GM04503 (cell line): ENCODE results near the gene RHD.
"Not testable (repeated sequence)": the region's sequence is repeated elsewhere in the genome, so short reads cannot be mapped to it uniquely, and the experiment has no call there.

ENCODE experiments used
- DNase-seq: peaks from one replicate; pipeline ENCODE4 v3.0.0-alpha.2; 2012; ENCODE audit warnings: low read depth

RHD gene

DNA sequence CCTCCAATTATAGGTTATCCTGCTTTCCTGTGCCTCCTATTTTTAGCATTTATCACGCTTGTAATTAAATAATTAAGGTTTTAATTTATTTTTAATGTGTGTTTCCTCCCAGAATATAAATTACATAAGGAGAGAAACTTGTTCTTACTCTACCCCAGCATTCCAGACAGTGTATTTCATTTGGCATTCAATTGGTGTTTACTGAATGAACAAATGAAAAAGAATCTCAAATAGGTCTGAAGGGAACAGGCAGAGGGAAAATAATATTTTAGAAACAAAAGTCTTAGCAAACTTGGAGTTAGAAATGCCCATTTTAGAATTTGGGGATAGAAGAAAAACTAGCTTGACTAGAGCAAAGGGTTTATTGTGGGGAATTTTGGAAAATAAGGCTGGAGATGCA, 15.1 kb upstream of the RHD start:
- no peak for DNase-seq

DNA sequence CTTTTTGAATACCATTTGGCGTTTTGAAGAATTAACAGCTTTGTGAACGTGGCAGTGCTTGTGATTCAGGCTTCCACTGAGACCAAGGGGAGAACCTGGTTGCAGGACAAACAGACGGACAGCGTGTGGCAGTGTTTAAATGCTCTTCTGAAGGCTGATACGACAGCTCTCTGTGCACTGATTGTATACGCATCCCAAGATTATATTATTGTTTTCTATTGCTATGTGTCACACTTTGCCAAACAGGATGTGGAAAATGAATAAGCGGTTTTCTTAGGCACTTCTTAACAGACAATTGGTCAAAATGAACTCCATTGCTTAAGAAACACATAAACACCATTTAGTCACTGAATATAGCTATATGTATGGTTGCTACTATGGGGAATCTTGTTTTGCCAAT, 12.5 kb upstream of the RHD start:
- DNase-seq = not testable (repeated sequence)

DNA sequence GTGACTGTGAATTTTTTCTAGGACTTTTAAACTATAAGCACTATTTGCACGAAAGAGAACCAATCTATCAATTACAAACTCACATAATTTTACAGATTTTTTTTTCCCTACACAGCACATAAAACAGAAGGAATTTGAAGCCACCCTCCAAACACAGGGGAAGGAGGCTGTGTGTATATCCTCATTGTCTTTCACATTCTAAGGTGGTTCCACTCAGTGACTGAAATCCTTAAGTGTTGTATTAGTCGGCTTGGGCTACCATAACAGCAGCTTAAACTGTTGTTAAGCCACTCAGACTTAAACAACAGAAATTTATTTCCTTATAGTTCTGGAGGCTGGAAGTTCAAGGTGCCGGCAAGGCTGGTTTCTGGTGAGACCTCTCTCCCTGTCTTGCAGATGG, 12.0 kb upstream of the RHD start:
- not testable (repeated sequence) for DNase-seq

DNA sequence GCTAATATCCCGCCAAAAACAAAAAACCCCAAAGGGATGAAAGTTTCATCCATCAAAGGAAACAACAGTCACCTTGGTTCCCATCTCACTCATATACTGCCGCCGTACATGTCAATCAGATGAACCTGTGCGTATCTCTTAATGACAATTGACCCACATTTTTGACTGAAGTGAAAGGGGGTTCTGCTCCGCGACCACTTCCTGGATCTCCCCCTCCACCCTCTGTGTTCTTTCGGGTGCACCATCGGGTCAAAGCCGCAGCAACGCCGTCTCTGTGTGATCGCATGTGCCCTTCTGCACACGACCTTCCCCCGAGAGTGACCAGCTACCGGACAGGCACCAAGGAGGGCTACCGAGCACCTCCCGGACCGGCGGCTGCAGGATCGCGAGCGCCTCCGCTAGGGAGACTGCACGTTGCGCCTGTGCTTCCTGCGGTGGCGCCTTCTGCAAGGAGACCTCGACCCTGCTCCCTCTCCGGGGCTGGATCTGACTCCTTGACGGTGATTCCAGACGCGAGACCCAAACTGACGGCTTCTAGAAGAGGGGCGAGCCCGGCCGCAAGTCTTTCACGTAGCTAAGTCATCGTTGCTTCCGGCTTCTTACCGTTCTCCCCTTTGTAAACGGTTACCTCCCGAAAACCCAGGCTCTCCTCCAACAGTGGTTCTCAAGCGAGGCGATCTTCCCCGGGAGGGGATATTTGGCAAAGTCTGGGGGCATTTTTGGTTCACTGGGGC, 5.6 kb upstream of the RHD start:
- DNase-seq = not testable (repeated sequence)

DNA sequence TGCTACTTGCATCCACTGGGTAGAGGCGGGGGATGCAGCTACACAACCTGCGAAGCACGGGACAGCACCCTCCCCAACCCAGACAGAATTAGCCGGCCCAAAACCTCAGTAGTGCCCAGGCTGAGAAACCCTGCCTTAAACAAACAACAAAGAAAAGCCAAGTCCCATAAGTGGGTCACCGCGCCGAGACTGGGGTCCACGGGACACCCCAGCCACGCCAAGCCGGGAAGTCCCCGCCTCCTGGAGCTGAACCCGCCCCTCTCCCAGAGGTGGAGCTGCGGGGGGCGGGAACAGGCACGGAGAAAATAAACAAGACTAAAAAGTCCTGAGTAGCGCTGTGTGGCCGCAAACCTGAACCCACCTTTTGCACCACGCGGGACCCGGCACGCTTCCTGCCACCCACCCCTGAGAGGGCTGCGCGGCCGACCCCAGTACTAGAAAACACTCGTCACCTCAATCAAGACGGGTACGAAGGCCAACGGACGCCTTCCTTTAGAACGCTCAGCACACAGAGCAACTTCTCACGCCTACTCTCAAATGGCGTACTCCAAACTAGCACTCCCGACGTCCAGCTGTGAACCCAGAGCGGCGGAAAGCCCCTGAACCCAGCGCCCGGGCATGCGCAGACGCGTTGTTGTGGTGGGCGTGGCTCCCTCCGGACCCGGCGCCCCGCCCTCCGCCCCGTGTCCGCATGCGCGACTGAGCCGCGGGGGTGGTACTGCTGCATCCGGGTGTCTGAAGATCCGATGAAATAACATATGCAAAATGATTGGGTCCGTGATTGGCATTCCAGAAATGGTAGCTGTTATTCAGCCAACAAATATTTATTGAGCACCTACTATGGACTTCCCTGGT, 4.8 kb upstream of the RHD start:
- DNase-seq = not testable (repeated sequence)

- DNase-seq = not testable (repeated sequence)
Measured at GRCh38 chr1:25268143-25268760, 4.1 kb upstream of the RHD start.

DNA sequence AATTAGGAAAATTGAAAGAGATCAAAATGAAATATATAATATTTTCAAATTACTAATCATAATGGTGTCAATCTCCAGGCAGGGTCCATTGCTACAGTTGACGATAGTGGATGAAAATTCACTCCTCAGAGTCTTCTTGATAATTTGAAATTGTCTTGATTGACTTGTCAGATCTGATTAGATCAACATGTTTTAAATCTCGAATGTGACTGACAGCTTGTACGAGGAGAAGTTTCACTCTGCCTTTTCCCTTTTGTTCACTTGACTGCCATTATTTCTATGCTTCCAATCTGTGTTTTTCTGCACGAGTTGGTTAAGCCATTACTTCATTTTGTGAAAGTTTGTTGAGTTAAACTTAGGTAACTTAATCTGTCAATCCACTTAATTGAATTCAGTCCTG, 3.3 kb downstream of the RHD start:
- not testable (repeated sequence) for DNase-seq

DNA sequence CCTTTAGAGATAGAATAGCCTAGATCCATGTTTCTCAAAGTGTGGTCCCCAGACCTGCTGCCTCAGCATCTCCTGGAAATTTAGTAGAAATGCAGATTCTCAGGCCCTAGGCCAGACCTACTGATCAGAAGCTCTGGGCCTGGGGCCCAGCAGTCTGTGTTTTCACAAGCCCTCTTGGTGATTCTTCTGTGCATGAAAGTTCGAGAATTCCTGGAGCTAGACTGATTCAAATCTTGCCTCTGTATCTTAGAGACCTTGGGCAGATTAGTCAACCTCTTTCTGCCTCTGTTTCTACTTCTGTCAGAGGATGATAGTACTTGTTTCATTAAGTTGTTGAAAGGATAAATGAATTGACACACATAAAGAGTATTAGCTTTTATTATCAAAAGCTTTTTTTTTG, 5.0 kb downstream of the RHD start:
- not testable (repeated sequence) for DNase-seq

DNA sequence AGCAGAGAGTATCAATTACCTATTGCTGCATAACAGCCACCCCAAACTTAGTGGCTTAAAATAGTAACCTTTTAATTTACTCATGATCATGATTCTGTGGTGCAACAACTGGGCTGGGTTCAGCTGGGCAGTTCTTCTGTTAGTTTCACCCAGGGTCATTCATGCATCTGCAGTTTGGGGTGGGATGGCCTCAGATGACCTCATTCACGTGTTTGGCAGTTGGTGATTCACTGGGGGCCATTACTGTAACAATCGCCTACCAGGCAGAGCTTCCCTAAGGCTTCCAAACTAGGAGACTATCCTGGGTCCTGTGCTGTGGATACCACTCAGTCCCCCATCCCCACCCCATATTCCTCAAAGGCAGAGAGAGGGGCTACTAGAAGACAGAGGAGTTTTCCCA, 6.0 kb downstream of the RHD start:
- DNase-seq = not testable (repeated sequence)

DNA sequence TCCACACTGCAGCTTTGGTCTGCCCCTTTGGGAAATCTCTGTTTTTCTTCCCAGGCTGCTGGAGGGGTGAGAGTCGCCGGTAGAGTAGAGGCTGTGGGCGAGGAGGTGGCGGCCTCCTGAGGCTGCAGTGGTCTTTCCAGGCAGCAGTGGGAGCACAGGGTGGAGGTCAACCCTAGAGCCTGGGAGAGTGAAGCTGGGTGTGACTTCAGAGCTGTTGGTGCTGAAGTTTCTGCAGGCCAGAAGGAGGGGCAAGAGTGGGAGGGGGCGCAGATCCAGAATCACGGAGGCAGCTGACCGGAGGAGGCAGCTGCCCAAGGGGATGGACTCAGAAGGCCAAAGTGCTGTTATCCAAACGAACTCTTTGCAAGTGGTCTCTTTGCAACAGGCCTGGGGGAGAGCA, 6.5 kb downstream of the RHD start:
- not testable (repeated sequence) for DNase-seq

DNA sequence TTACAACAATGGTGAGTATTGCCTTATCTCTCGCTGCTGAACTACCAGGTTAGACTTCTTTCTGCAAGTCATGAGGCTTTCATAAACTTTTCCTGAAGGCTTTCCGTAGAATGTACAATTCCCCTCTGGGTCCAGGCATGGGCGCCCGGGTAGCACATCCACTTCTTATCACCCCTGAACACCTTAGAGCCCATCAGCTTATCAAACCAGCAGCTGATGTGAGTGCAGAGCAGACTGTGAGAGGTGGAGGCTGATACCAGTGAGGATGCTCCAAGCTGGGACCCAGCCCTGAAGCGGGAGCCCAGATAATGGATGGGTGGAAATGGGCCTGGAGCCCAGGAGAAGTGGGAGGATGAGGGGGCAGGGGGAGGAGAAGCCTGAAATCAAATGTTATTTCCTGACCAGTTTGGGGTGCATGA, 7.4 kb downstream of the RHD start:
- DNase-seq = not testable (repeated sequence)

DNA sequence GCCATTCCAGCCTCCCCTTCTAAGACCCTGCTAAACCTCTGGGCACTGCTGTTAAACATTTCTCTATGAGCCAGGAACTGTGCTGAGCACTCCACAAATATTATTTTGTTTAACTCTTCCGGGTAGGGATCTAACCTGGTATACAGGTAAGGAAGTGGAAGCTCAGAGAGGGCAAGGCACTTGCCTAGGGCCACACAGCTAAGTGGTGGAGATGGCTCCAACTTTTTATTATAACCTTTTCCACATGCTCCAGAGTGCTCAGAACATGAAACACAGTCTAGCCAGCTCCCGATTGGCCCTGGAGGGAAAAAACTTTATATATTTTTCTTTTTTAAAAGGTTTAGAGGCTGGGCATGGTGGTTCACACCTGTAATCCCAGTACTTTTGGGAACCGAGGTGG, 13.6 kb downstream of the RHD start:
- not testable (repeated sequence) for DNase-seq

- not testable (repeated sequence) for DNase-seq
Measured at GRCh38 chr1:25287164-25287563, 14.9 kb downstream of the RHD start.

- DNase-seq = not testable (repeated sequence)
Measured at GRCh38 chr1:25288573-25289101, 16.3 kb downstream of the RHD start.

- not testable (repeated sequence) for DNase-seq
Measured at GRCh38 chr1:25290043-25290442, 17.7 kb downstream of the RHD start.

- not testable (repeated sequence) for DNase-seq
Measured at GRCh38 chr1:25293426-25293825, 21.1 kb downstream of the RHD start.

- DNase-seq = not testable (repeated sequence)
Measured at GRCh38 chr1:25294889-25295826, 22.8 kb downstream of the RHD start.

GRCh38 chr1:25296501-25296900, 24.2 kb downstream of the RHD start:
- not testable (repeated sequence) for DNase-seq

DNA sequence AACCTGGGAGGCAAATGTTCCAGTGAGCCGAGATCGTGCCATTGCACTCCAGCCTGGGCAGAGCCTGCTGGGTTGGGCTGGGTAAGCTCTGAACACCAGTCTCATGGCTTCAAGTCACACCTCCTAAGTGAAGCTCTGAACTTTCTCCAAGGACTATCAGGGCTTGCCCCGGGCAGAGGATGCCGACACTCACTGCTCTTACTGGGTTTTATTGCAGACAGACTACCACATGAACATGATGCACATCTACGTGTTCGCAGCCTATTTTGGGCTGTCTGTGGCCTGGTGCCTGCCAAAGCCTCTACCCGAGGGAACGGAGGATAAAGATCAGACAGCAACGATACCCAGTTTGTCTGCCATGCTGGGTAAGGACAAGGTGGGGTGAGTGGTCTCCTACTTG, 28.4 kb downstream of the RHD start:
- DNase-seq = not testable (repeated sequence)

- not testable (repeated sequence) for DNase-seq
Measured at GRCh38 chr1:25302330-25302729, 30.0 kb downstream of the RHD start.

GRCh38 chr1:25304936-25305335, 32.6 kb downstream of the RHD start:
- DNase-seq = not testable (repeated sequence)
